ENCODE data around the gene SLC38A2.

Gene SLC38A2

GRCh38 chr12:46384451-46385309 lies 12.1 kb upstream of the SLC38A2 start:
- Histone ChIP-seq H3K36me3 (ENCODE audit: control insufficient read depth in 2 of 2, insufficient read depth in 1 of 2, low read length in 2 of 2) (no peaks in the 10 kb centered on the region), H3K9me3 (ENCODE audit: control insufficient read depth, insufficient read depth, low read depth, low read length) (no peaks in the 10 kb centered on the region), H3K4me3 (ENCODE audit: low read depth, low read length) (peak overlapping the region; percentile 65), H3K4me1 (ENCODE audit: control insufficient read depth, insufficient read depth, low read length) (peaks cover 27% of the 10 kb centered on the region), H3K27ac (ENCODE audit: extremely low read depth, low read depth, low read length) (no peak overlapping the region)
- ChIA-PET POLR2A (interaction anchor here (0.6 to 2.2 kb wide), 5 partner anchors 13 to 394 kb away, joined by 3 to 11 read pairs (median 5); no protein-coding TSS in a partner anchor), CTCF (no interaction called here)
- no peak for TF ChIP-seq ZNF311 (tag by site-specific recombination; IDR thresholded peaks at IDR 0.05; ENCODE audit: borderline replicate concordance)
- TF ChIP-seq GLIS1 (tag by site-specific recombination; IDR thresholded peaks at IDR 0.05) = peak; percentile 39; the same call in 1 of the 2 replicates

- Histone ChIP-seq H3K4me3 (ENCODE audit: low read depth, low read length) (peak overlapping the region; percentile 65), H3K9me3 (ENCODE audit: control insufficient read depth, insufficient read depth, low read depth, low read length) (no peaks in the 10 kb centered on the region), H3K4me1 (ENCODE audit: control insufficient read depth, insufficient read depth, low read length) (peaks cover 22% of the 10 kb centered on the region), H3K36me3 (ENCODE audit: control insufficient read depth in 2 of 2, insufficient read depth in 1 of 2, low read length in 2 of 2) (no peaks in the 10 kb centered on the region), H3K27ac (ENCODE audit: extremely low read depth, low read depth, low read length) (peak overlapping the region; percentile 95)
- CTCF ChIA-PET = no interaction called here
- POLR2A ChIA-PET = interaction anchor here (0.6 to 1.8 kb wide), 4 partner anchors 12 to 393 kb away, joined by 3 to 6 read pairs (median 4); no protein-coding TSS in a partner anchor
- TF ChIP-seq ZNF571 (tag by site-specific recombination; IDR thresholded peaks at IDR 0.05) (no peak), ZNF292 (tag by site-specific recombination; IDR thresholded peaks at IDR 0.05; ENCODE audit: borderline replicate concordance, low read depth) (no peak), ZSCAN4 (tag by site-specific recombination; IDR thresholded peaks at IDR 0.05) (no peak), ZNF791 (tag by site-specific recombination; IDR thresholded peaks at IDR 0.05) (no peak), ZNF16 (tag by site-specific recombination; IDR thresholded peaks at IDR 0.05; ENCODE audit: low read depth) (no peak), ZNF555 (tag by site-specific recombination; conservative IDR thresholded peaks at IDR 0.05) (no peak), ZNF433 (tag by site-specific recombination; IDR thresholded peaks at IDR 0.05; ENCODE audit: low read depth) (no peak), ZNF37A (tag by site-specific recombination; IDR thresholded peaks at IDR 0.05) (no peak), ZBTB44 (tag by site-specific recombination; IDR thresholded peaks at IDR 0.05) (no peak), ZNF223 (tag by site-specific recombination; IDR thresholded peaks at IDR 0.05) (peak; percentile 30; the same call in 1 of the 2 replicates), CTCF (tag by site-specific recombination; IDR thresholded peaks at IDR 0.05) (peak; percentile 60; the same call in 1 of the 2 replicates), PRDM6 (tag by site-specific recombination; IDR thresholded peaks at IDR 0.05) (no peak), ZNF19 (tag by site-specific recombination; IDR thresholded peaks at IDR 0.05; ENCODE audit: low read depth) (no peak), ZNF221 (tag by site-specific recombination; IDR thresholded peaks at IDR 0.05; ENCODE audit: borderline replicate concordance) (no peak), SALL2 (tag by site-specific recombination; IDR thresholded peaks at IDR 0.05; ENCODE audit: borderline replicate concordance) (no peak), ZNF121 (tag by site-specific recombination; IDR thresholded peaks at IDR 0.05) (no peak), ZNF561 (tag by site-specific recombination; IDR thresholded peaks at IDR 0.05; ENCODE audit: borderline replicate concordance) (no peak), ZNF214 (tag by site-specific recombination; IDR thresholded peaks at IDR 0.05; ENCODE audit: borderline replicate concordance) (no peak), HOXA7 (CRISPR knock-in tag; IDR thresholded peaks at IDR 0.05; ENCODE audit: borderline replicate concordance) (no peak), ZFP41 (tag by site-specific recombination; IDR thresholded peaks at IDR 0.05; ENCODE audit: borderline replicate concordance) (no peak), ZIC2 (tag by site-specific recombination; IDR thresholded peaks at IDR 0.05) (peak; percentile 81), ZSCAN16 (tag by site-specific recombination; IDR thresholded peaks at IDR 0.05) (no peak), ZNF792 (tag by site-specific recombination; IDR thresholded peaks at IDR 0.05) (peak; percentile 89), SP3 (tag by site-specific recombination; IDR thresholded peaks at IDR 0.05) (peak; percentile 77; the same call in 1 of the 2 replicates), SETDB1 (IDR thresholded peaks at IDR 0.05; ENCODE audit: insufficient read length, low read length) (no peak)
These were observed 11.3 kb upstream of the SLC38A2 start for GRCh38 chr12:46383654-46384450.
